Lower lobe of right lung (tissue), 2 donors: ENCODE measurements around the gene ANKRD33B. TPM values are rescaled to one million over a fixed set of nuclear protein-coding genes. Genes with fewer than 3 reads are reported as not detected.

Experiments
- ATAC-seq, 2 donors: fragments of 200-7000 bp; cut with Tn5 transposase; one replicate each; pipeline ENCODE4 v1.9.1; 2020 to 2022; ENCODE audit warnings: mild to moderate bottlenecking in 2 of 2, moderate library complexity in 2 of 2
- DNase-seq: peaks from one replicate; pipeline ENCODE4 v3.0.0-alpha.2; 2020
- H3K27ac ChIP-seq: fragments of 200-600 bp; one replicate; pipeline ENCODE4 v1.8.0; 2022
- H3K27me3 ChIP-seq: fragments of 200-600 bp; one replicate; pipeline ENCODE4 v1.8.0; 2022; ENCODE audit warnings: low read depth
- H3K36me3 ChIP-seq: fragments of 200-600 bp; one replicate; pipeline ENCODE4 v1.8.0; 2022; ENCODE audit warnings: mild to moderate bottlenecking
- H3K4me1 ChIP-seq: fragments of 200-600 bp; one replicate; pipeline ENCODE4 v1.8.0; 2022
- H3K4me3 ChIP-seq: fragments of 200-600 bp; one replicate; pipeline ENCODE4 v1.8.0; 2022; ENCODE audit warnings: mild to moderate bottlenecking
- H3K9me3 ChIP-seq: fragments of 200-600 bp; one replicate; pipeline ENCODE4 v1.8.0; 2022
- CTCF ChIP-seq: fragments of 200-600 bp; IDR thresholded peaks from one replicate; pipeline ENCODE4 v1.8.0; 2022; ENCODE audit warnings: antibody characterized with exemption, mild to moderate bottlenecking
- intact Hi-C: fragments of 100-400 bp; cut with DNase I; formaldehyde crosslinking; loops from one replicate; pipeline ENCODE4 v1.11.0; 2022
- total RNA-seq: library from RNA; stranded (reverse); fragmentation: NEBNext Ultra II Directional; extraction: Animal tissue kit (Norgen Biotek cat#: 25700); gene quantifications from one replicate; pipeline ENCODE4 v1.2.1, GENCODE V29; 2021
- donor health status: DM: no; HTN: yes; CAD: no; lungs with severe emphysema.

ANKRD33B gene
- total RNA-seq, 1 donor from 2014 or later = 5.8 TPM

- Histone ChIP-seq H3K4me1 (peaks cover 14% of the 10 kb centered on the region), H3K4me3 (no peak overlapping the region), H3K27ac (peak overlapping the region; percentile 11), H3K27me3 (no peaks in the 10 kb centered on the region), H3K36me3 (no peaks in the 10 kb centered on the region), H3K9me3 (no peaks in the 10 kb centered on the region)
- intact Hi-C loops = no loop called here
- DNase-seq (no peak), ATAC-seq (no peak)
- TF ChIP-seq CTCF = no peak
Measured at GRCh38 chr5:10551782-10552138, 12.1 kb upstream of the ANKRD33B start.

- Histone ChIP-seq H3K27me3 (no peaks in the 10 kb centered on the region), H3K4me1 (peaks cover 14% of the 10 kb centered on the region), H3K36me3 (no peaks in the 10 kb centered on the region), H3K27ac (peak overlapping the region; percentile 11), H3K4me3 (no peak overlapping the region), H3K9me3 (no peaks in the 10 kb centered on the region)
- ATAC-seq (no peak), DNase-seq (no peak)
- TF ChIP-seq CTCF = no peak
- intact Hi-C loops = no loop called here
Measured at GRCh38 chr5:10552183-10553143, 11.4 kb upstream of the ANKRD33B start.

GRCh38 chr5:10553476-10553875, 10.4 kb upstream of the ANKRD33B start:
- Histone ChIP-seq H3K27ac (no peak overlapping the region), H3K4me1 (peaks cover 14% of the 10 kb centered on the region), H3K4me3 (no peak overlapping the region), H3K9me3 (no peaks in the 10 kb centered on the region), H3K36me3 (no peaks in the 10 kb centered on the region), H3K27me3 (no peaks in the 10 kb centered on the region)
- intact Hi-C loops = no loop called here
- no peak for ATAC-seq
- TF ChIP-seq CTCF = no peak
- no peak for DNase-seq

GRCh38 chr5:10555277-10555684, 8.6 kb upstream of the ANKRD33B start:
- H3K9me3 ChIP-seq = no peaks in the 10 kb centered on the region
- intact Hi-C loops = no loop called here
- no peak overlapping the region for H3K27ac ChIP-seq
- peaks cover 14% of the 10 kb centered on the region for H3K4me1 ChIP-seq
- no peaks in the 10 kb centered on the region for H3K27me3 ChIP-seq
- no peak for TF ChIP-seq CTCF
- H3K36me3 ChIP-seq = no peaks in the 10 kb centered on the region
- ATAC-seq (no peak), DNase-seq (no peak)
- no peak overlapping the region for H3K4me3 ChIP-seq

- TF ChIP-seq CTCF = no peak
Measured at GRCh38 chr5:10556289-10556807, 7.5 kb upstream of the ANKRD33B start.

More at GRCh38 chr5:10556289-10556807, 7.5 kb upstream of the ANKRD33B start:
- H3K27me3 ChIP-seq = no peaks in the 10 kb centered on the region
- intact Hi-C loops = no loop called here
- no peaks in the 10 kb centered on the region for H3K9me3 ChIP-seq
- H3K27ac ChIP-seq = no peak overlapping the region
- peaks cover 11% of the 10 kb centered on the region for H3K4me1 ChIP-seq
- no peaks in the 10 kb centered on the region for H3K36me3 ChIP-seq
- H3K4me3 ChIP-seq = no peak overlapping the region
- ATAC-seq = peak in 1 of 2 donors; percentile 34
- no peak for DNase-seq
